NOMO-1 treated with DMSO at 0.1 percent for 48 hours (cell line): ENCODE measurements around the gene EVI2A.
"Not testable (repeated sequence)": the region's sequence is repeated elsewhere in the genome, so short reads cannot be mapped to it uniquely, and the experiment has no call there.

Source experiments
- DNase-seq: peaks from one replicate; lab custom pipeline; 2025; ENCODE audit not compliant: unreplicated experiment; lab: John Stamatoyannopoulos, UW

Gene EVI2A, protein sequence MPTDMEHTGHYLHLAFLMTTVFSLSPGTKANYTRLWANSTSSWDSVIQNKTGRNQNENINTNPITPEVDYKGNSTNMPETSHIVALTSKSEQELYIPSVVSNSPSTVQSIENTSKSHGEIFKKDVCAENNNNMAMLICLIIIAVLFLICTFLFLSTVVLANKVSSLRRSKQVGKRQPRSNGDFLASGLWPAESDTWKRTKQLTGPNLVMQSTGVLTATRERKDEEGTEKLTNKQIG

DNA sequence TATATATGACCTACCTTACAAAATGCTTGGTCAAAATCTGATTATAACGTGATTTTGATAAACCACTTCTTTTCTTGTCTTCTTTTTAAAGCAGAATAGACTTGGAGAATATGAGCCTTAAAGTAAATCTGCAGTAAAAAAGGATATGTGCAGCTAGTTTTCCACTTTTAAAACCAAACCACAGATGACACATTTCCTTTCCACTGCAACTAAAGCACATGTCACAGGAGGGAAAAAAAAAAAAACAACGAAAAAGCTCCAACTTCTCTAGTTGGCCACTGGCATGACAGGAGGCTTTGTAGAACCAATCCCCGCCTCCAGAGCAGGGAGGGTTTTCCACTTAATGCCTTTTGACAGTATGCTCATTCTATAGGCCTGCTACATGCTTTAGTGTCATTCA is at the start of gene EVI2A:
TSS of gene EVI2A (minus strand) at position 142 of the 400 bp plus-strand sequence. CDS start 2,609 bp downstream, outside the sequence.
- DNase-seq = peak; percentile 97

DNA sequence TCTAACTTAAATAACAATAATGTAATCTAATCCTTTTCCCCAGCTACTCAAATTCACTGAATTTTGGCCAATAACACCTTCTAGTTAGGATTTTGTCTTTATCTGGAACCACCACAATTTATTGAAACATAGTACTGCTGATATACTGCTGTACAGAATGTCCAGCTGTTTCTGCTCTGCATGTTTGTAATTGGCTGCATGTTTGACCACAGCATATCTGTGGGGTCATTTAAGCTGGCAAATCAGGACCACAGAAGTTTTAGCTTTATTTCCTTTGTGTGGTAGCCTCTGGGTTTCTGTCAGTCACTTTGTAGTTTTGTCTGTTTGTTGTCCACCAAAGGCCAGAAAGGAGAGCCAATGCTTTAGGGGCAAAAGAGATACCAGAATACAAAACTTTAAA is 47.8 kb upstream of the EVI2A start:
- DNase-seq = no peak

DNA sequence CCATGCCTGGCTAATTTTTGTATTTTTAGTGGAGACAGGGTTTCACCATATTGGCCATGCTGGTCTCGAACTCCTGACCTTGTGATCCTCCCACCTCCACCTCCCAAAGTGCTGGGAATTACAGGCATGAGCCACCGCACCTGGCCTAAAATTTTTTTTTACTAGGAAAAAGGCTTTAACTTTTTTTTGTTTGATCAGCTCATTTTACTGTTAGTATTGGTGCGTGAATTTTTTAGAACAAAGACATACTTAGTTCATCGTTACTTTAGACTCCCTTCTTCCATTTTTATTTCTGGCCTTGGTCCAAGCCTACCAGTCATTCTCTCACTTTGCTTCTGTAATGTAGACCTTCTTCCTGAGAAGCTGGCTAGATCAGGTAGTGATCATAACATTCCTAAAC is 44.7 kb upstream of the EVI2A start:
- DNase-seq = no peak

DNA sequence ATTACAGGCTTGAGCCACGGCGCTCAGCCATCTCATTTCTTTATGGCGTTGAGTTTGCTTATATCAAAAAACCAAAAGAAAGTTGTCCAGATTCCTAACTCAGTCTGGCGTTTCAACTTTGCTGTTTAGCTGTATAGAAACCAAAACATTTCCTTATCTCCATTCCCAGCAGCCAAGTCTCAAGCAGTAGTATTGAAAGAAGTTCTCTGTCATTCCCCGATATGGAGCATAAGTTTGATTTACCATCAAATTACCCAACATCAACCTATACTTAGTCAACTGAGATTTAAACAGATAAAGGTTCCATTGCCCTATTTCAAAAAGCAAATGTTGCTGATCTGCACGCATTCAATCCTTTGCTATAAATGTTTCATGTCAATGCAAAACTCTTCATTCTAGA is 42.6 kb upstream of the EVI2A start:
- DNase-seq = no peak

DNA sequence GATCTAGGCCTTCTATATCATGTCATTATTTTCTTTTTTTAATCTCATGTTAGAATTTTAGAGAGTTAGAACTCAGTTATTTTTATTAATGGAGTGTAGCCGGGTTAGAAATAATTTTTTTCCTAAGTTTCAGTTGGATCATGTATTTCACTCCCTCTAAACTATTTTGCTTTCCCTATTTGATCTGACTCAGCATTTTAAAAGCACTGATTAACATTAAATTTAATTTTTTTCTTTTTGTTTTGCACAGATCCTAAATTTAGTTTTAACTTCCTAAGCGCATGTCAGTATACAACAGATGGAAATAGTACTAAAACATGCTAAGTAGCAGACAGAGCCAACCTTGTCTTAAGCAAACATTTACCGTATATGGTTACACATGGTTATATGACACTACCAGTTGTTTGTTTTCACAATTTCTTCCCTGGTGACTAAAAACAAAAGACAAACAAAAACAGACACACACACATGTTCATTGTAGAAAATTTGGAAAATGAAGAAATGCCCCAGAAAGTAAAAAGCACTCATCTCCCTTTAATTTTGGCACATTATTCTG is 36.5 kb upstream of the EVI2A start:
- DNase-seq = no peak

DNA sequence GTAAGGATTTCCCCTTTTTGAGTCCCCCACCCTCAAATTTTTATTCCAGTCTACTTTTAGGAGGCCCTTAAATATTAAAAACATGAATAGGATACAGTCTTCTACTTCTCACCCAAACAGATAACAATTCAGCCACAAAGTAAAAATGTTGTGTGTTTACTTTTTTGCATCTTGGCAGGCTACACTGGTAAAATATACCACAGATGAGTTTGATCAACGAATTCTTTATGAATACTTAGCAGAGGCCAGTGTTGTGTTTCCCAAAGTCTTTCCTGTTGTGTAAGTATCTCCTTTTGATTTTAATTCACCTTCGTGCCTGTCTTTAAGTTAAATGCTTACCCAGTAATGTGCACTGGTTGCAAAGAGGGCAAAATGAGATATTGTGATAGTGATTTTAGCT is 35.7 kb upstream of the EVI2A start:
- DNase-seq = no peak

DNA sequence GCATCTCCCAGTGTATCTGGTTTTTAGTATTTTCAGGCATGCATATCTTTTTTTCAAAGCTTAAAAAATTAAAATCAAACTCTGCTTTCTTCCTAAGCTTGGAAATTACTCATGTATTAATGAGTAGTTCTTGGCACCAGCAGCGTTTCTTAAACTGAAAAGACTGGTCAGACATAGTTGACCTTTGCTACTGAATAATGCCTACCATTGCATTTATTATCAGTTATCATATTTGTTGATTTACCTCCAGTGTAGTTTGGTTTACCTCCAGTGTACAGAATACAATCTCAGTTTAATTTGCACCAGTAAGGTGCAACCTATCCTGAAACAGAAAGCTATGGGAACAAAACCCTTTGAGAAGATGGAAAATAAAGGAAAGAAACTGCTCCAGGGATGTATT is 34.5 kb upstream of the EVI2A start:
- DNase-seq = no peak

DNA sequence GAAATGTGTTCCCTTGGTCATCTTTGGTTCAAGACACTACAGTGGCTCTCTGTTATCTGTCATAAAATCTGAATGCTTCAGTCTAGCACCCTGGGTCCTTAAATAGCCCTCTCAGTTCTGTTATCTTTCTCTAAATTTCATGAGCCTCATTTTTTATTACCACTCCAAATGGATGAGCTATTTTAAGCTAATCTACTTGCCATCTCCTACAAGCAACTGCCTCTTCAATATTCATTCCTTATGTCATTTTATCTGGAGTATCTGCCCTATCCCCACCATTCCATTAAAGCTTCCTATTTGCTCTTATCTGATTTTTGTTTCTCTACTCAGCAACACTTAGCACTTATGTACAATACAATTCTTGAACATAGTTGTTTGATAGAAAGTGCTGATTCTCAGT is 28.0 kb upstream of the EVI2A start:
- no peak for DNase-seq

DNA sequence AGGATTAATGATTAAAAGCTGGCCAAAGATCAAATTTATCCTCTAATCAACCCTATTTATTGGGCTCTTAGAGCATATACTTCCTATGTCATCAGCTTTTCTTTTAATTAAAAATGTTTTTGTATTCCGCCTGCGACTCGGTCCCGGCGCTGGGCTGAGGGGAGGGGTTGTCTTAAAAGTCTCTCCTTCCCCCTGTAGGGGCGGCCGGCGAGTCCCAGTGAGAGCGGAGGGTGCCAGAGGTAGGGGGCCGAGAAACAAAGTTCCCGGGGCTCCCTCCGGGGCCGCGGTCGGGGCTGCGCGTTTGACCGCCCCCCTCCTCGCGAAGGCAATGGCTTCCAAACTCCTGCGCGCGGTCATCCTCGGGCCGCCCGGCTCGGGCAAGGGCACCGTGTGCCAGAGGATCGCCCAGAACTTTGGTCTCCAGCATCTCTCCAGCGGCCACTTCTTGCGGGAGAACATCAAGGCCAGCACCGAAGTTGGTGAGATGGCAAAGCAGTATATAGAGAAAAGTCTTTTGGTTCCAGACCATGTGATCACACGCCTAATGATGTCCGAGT is 23.8 kb upstream of the EVI2A start:
- DNase-seq = not testable (repeated sequence)

DNA sequence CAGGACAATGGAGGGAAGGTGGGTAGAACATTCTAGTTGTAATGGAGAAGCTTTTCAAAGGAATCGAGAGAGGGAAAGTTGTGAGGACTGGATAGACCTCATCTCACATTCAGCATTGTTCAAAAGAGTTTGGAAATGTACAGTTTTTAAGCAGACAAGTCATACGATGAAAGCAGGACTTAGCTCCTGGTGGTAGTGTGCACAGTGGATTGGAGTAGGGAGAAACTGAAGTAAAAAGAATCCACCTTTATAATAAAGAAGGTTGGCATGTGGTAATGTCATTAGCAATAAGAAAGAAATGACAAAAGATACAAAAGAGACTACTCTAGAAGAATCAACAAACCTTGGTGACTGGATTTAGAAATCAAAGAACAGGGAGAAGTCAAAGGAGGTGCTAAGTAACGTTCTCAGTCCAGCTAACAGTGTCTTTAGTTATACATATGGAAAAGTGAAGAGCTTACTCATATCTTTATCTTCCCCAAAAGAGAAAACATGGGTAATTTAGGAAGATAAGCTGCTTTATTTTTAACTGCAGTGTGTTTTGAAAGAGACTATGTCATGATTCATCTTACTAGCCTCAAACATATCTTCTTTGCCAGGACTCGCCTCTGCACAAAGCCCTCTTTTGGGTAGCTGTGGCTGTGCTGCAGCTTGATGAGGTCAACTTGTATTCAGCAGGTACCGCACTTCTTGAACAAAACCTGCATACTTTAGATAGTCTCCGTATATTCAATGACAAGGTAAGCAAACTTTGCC is 18.7 kb upstream of the EVI2A start:
- DNase-seq = peak; percentile 72

DNA sequence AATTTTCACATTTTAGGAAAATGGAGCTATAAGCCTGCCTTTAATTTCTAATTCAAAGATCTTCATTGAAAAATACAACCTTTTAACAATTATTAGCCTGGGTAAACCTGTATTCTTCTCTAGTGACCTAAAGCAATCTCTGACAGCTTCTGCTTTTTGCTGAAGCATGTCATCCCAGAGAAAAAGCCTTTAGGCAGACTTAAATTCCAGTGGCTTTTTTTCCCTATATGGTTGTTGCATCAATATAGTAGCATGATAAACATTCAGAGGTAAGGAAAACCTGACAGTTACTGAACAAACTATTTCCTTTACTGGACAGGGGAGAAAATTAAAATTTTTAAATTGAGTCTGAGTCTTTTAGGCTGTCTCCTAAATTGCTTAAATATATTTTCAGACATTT is 7.8 kb upstream of the EVI2A start:
- no peak for DNase-seq

DNA sequence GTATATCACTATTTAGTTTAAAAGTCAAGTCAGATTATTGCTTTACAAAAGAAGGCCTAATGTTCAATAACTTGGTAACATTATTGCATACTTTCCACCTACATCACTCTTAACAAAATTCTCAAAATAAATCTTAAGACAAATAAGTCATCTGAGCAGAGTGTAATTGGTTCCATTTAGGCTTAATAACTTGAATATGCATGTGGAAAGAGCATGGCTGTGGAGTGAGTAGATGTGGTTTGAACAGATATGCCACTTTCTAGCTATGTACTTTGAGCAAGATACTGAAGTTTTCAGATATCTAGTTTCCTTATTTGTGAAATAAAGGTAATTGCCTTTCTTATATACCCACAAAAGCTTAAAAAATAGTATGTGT is 6.7 kb upstream of the EVI2A start:
- DNase-seq = no peak

DNA sequence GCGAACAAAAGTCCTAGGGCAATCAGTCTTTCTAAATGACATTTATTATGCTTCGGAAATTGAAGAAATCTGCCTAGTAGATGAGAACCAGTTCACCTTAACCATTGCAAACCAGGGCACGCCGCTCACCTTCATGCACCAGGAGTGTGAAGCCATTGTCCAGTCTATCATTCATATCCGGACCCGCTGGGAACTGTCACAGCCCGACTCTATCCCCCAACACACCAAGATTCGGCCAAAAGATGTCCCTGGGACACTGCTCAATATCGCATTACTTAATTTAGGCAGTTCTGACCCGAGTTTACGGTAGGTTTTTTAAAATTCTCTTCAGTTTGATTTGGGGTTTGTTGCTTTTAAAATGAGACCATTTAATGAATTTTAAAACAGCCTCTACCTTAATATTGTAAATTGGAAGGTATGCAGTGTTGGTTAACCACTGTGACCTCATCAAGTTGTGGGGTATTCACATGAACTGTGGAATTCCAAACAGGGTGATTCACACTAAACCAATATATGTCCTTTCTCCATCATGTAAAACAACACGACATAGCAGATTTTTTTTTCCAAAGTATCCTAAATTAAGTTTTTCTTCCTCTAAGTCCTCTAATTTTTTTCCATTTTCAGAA is 6.2 kb upstream of the EVI2A start:
- DNase-seq = no peak

DNA sequence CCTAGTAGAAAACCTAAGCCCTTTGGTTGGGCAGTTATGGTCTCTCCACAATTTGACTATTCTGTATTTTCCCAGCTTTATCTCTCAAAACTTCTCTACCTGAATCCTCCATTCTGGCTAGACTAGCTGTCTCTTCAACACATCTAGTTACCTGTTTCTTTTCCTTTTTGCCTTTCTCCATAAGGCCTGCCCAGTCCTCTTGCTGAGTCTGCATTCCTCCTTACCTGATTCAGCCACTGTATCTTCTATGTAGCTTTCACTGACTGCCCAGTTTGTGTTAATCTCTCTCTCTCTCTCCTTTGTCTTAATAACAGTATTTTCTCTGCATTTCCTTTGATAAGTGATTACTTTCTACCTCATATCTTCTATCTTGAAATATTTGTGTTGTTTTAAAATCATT is 2.1 kb upstream of the EVI2A start:
- DNase-seq = no peak

DNA sequence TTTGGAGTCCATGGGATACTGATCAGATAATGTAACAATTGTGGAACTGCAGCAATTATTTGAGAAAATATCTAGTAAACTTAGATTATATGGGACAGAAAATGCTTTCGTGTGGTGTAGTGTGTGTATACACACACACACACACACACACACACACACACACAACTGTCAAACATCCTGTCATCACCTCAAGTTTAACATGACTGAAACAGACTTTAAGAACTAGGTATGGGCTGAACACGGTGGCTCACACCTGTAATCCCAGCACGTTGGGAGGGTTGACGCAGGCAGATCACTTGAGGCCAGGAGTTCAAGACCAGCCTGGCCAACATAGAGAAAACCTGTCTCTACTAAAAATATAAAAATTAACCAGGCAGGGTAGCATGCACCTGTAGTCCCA is 544 bp upstream of the EVI2A start:
- DNase-seq = no peak

DNA sequence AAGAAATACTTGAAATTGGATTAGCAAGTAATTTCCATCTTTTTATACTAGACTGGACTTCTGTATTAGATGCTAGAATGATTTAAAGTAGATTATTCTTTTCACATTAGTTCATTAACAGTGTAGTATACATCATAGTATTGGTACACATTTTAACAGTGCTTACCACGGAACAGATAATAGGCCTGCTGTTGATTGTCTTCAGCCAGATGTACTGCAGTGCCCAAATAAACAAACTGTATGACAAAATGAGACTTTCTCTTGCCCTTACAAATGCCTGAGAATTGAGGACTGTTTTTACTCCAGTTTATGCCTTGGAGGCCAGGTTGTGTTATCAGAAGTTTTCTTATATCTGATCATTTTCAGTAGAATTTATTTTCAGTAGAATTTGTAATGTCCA is 631 bp downstream of the EVI2A start:
- DNase-seq = peak; percentile 26

DNA sequence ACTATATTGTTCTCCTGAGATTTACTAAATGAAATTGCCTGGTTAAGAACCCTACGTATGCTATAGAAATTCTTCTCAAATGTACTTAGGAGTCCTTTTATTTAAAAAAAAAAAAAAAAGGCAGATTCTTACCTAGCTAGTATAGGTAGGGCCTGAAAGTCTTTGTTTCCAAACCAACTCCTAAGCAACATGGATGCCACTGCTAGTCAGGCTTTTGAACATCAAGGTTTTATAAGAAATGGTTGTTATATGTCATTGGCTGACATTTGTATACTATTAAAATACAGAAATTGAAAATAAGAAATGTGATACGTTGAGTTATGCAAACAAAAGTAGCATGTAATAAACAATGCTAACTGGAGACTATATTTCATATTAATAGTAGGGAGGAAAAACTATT is 1.2 kb downstream of the EVI2A start:
- DNase-seq = no peak

DNA sequence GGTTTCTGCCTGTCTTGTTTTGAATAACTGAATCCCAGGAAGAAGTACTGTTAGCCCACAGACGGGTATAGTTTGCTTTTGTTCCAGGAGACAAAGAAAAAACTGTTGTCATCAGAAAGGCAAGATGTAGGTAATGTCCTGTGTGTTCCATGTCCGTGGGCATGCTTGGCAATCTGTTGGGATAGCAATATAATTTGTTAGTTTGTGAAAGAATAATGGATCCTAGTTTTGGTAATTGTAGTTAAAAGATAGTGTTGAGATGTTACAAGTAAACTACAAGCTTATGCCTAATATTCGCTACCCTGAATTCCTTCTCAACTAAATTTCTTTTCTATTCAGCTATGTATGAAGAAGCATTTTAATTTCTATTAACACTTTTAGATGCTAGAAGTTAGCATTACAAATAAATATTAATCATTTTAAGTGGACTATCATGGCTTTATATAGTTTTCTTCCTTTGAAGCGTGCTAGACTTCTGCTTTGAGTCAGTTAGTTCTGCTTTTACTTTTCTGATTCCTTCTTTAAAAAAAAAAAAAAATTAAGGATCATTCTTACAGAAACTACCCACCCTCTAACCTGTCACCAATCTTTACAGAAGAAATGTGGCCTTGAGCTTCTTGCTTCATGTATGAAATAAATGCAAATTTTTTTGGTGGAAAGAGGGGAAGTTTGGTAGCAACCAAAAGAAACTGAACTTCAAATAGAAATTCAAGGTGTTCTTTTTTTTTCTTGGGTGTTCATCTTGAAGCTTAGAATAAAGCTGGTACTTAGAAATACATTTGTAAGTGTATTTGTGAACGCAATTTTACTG is 2.4 kb downstream of the EVI2A start:
- DNase-seq = peak; percentile 81

DNA sequence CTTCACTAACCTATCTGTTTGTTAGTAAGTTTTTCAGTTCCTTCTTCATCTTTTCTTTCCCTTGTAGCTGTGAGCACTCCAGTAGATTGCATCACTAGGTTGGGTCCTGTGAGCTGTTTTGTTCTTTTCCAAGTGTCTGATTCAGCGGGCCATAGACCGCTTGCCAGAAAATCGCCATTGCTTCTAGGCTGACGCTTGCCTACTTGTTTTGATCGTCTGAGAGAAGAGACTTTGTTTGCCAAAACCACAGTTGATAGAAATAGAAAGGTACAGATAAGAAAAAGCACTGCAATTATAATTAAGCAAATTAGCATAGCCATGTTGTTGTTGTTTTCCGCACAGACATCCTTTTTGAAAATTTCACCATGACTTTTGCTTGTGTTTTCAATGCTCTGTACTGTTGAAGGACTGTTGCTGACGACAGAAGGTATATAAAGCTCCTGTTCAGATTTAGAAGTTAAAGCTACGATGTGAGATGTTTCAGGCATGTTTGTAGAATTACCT is 3.1 kb downstream of the EVI2A start:
- DNase-seq = peak; percentile 89

DNA sequence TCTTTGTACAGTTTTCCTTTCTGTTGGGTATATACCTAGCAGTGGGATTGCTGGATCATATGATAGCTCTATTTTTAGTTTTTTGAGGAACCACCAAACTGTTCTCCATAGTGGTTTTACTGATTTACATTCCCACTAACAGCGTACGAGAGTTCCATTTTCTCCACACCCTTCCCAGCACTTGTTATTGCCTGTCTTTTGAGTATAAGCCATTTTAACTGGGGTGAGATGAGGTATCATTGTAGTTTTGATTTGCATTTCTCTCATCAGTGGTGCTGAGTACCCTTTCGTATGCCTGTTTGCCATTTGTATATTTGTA is 6.7 kb downstream of the EVI2A start:
- DNase-seq = no peak
